ENCODE measurements around the gene EIF2S3B. TPM values are rescaled to one million over a fixed set of nuclear protein-coding genes. Genes with fewer than 3 reads are reported as not detected.
"Not testable (repeated sequence)": the region's sequence is repeated elsewhere in the genome, so short reads cannot be mapped to it uniquely, and the experiment has no call there.

The EIF2S3B gene
- total and polyA plus RNA-seq, 4 donors, result 0.25 to 0.51 (median 0.51) TPM; not detected in 1

- DNase-seq (ENCODE audit: low spot score); H3K27me3 ChIP-seq (ENCODE audit: control insufficient read depth in 4 of 4, insufficient read depth in 4 of 4, low read length in 3 of 4); H3K4me3 ChIP-seq (ENCODE audit: low read depth in 1 of 3, low read length in 3 of 3); H3K9me3 ChIP-seq (ENCODE audit: control insufficient read depth in 4 of 4, low read length in 3 of 4); H3K27ac ChIP-seq (ENCODE audit: low read depth in 1 of 2, low read length in 2 of 2); H3K9ac ChIP-seq (ENCODE audit: low read depth in 1 of 2, low read length in 2 of 2); H3K4me1 ChIP-seq (ENCODE audit: control insufficient read depth in 4 of 4, insufficient read depth in 4 of 4, low read length in 3 of 4); H3K36me3 ChIP-seq (ENCODE audit: control insufficient read depth in 4 of 4, insufficient read depth in 3 of 4, low read depth in 1 of 4, low read length in 3 of 4): not testable (repeated sequence)
- 89% methylated on average over 2 of the region's 2 CpGs for WGBS
Observed at GRCh38 chr12:10487328-10487727, 18.4 kb upstream of the EIF2S3B start.

GRCh38 chr12:10491766-10492165 is 13.9 kb upstream of the EIF2S3B start:
- H3K4me3 ChIP-seq (ENCODE audit: low read depth in 1 of 3, low read length in 3 of 3), result no peak overlapping the region
- H3K27me3 ChIP-seq (ENCODE audit: control insufficient read depth in 4 of 4, insufficient read depth in 4 of 4, low read length in 3 of 4), result peaks cover 0 to 3% (median 0%) of the 10 kb centered on the region in 4 donors
- WGBS, result 78% methylated on average over 4 of the region's 4 CpGs
- H3K27ac ChIP-seq (ENCODE audit: low read depth in 1 of 2, low read length in 2 of 2), result no peak overlapping the region
- TF ChIP-seq RXRA (IDR thresholded peaks at IDR 0.05), result no peak
- no peak for TF ChIP-seq HNF4A (conservative IDR thresholded peaks at IDR 0.05)
- no peak for TF ChIP-seq HNF4G (IDR thresholded peaks at IDR 0.05)
- TF ChIP-seq FOXA2 (IDR thresholded peaks at IDR 0.05), result no peak
- TF ChIP-seq EGR1 (IDR thresholded peaks at IDR 0.05; ENCODE audit: low read depth in 2 of 2), result no peak
- no peak for TF ChIP-seq REST (IDR thresholded peaks at IDR 0.05)
- TF ChIP-seq CTCF (IDR thresholded peaks at IDR 0.05; ENCODE audit: low read depth, low read length, missing input control), result no peak
- no peak for TF ChIP-seq NR2F2 (IDR thresholded peaks at IDR 0.05)
- H3K9me3 ChIP-seq (ENCODE audit: control insufficient read depth in 4 of 4, low read length in 3 of 4), result no peaks in the 10 kb centered on the region
- H3K9ac ChIP-seq (ENCODE audit: low read depth in 1 of 2, low read length in 2 of 2), result no peak overlapping the region
- no peak for DNase-seq (ENCODE audit: low spot score)
- H3K36me3 ChIP-seq (ENCODE audit: control insufficient read depth in 4 of 4, insufficient read depth in 3 of 4, low read depth in 1 of 4, low read length in 3 of 4), result no peaks in the 10 kb centered on the region
- H3K4me1 ChIP-seq (ENCODE audit: control insufficient read depth in 4 of 4, insufficient read depth in 4 of 4, low read length in 3 of 4), result no peaks in the 10 kb centered on the region

GRCh38 chr12:10497602-10498001 is 8.1 kb upstream of the EIF2S3B start:
- no peak overlapping the region for H3K4me3 ChIP-seq (ENCODE audit: low read depth in 1 of 3, low read length in 3 of 3)
- no peak overlapping the region for H3K9ac ChIP-seq (ENCODE audit: low read depth in 1 of 2, low read length in 2 of 2)
- no peaks in the 10 kb centered on the region for H3K36me3 ChIP-seq (ENCODE audit: control insufficient read depth in 4 of 4, insufficient read depth in 3 of 4, low read depth in 1 of 4, low read length in 3 of 4)
- peaks cover 0 to 3% (median 0%) of the 10 kb centered on the region in 4 donors for H3K9me3 ChIP-seq (ENCODE audit: control insufficient read depth in 4 of 4, low read length in 3 of 4)
- no peaks in the 10 kb centered on the region for H3K4me1 ChIP-seq (ENCODE audit: control insufficient read depth in 4 of 4, insufficient read depth in 4 of 4, low read length in 3 of 4)
- H3K27ac ChIP-seq (ENCODE audit: low read depth in 1 of 2, low read length in 2 of 2), result no peak overlapping the region
- WGBS, result 55% methylated on average over 2 of the region's 2 CpGs
- H3K27me3 ChIP-seq (ENCODE audit: control insufficient read depth in 4 of 4, insufficient read depth in 4 of 4, low read length in 3 of 4), result peaks cover 0 to 9% (median 0%) of the 10 kb centered on the region in 4 donors
- no peak for DNase-seq (ENCODE audit: low spot score)
- TF ChIP-seq NR2F2 (IDR thresholded peaks at IDR 0.05) (no peak), REST (IDR thresholded peaks at IDR 0.05) (no peak), CTCF (IDR thresholded peaks at IDR 0.05; ENCODE audit: low read depth, low read length, missing input control) (no peak), SP1 (IDR thresholded peaks at IDR 0.05) (no peak), HNF4G (IDR thresholded peaks at IDR 0.05) (no peak), TAF1 (conservative IDR thresholded peaks at IDR 0.05) (no peak), YY1 (IDR thresholded peaks at IDR 0.05) (no peak), HNF4A (conservative IDR thresholded peaks at IDR 0.05) (no peak), RAD21 (IDR thresholded peaks at IDR 0.05) (no peak), MAX (IDR thresholded peaks at IDR 0.05) (no peak), ATF3 (IDR thresholded peaks at IDR 0.05) (no peak), JUND (IDR thresholded peaks at IDR 0.05) (no peak)
